ENCODE measurements around the gene MACROD2. TPM values are rescaled to one million over a fixed set of nuclear protein-coding genes. Genes with fewer than 3 reads are reported as not detected.

Gene MACROD2
- polyA plus RNA-seq, 2 of the 4 experiments (the other 2 are of a cell fraction) = 0.96 to 1.3 TPM

- ATAC-seq = no peak
- POLR2A ChIA-PET = no interaction called here
- Histone ChIP-seq H3K4me3 (no peak overlapping the region), H3K4me1 (no peaks in the 10 kb centered on the region), H3K27ac (no peak overlapping the region), H3K4me2 (no peak overlapping the region), H3K9me3 (0 out of 3 replicates have a peak, but pooled peaks cover 2% of the 10 kb centered on the region)
- TF ChIP-seq ZSCAN20 (CRISPR knock-in tag; IDR thresholded peaks at IDR 0.05) = no peak
- DNase-seq (ENCODE audit: low read depth in 1 of 2, low spot score in 1 of 2) = no peak
- CTCF ChIA-PET = no interaction called here
- 36% methylated on average over 2 of the region's 2 CpGs for WGBS (ENCODE audit: missing lambda C conversion rate)
- no peak for FAIRE-seq
Observed at GRCh38 chr20:15447549-15447948, 1452.2 kb downstream of the MACROD2 start.

- Histone ChIP-seq H3K4me2 (no peak overlapping the region), H3K4me3 (no peak overlapping the region), H3K27ac (no peak overlapping the region), H3K4me1 (no peaks in the 10 kb centered on the region), H3K9me3 (0 out of 3 replicates have a peak, but pooled peaks cover 2% of the 10 kb centered on the region)
- WGBS (ENCODE audit: missing lambda C conversion rate) = 46% methylated on average over 4 of the region's 4 CpGs
- ATAC-seq (no peak), DNase-seq (ENCODE audit: low read depth in 1 of 2, low spot score in 1 of 2) (no peak), FAIRE-seq (no peak)
- ChIA-PET CTCF (no interaction called here), POLR2A (no interaction called here)
- no peak for TF ChIP-seq CBX8 (IDR thresholded peaks at IDR 0.05)
- no peak for TF ChIP-seq RCOR1 (IDR thresholded peaks at IDR 0.05; ENCODE audit: low read depth, low read length)
- TF ChIP-seq ZC3H11A (IDR thresholded peaks at IDR 0.05) = no peak
- TF ChIP-seq EHMT2 (IDR thresholded peaks at IDR 0.05; ENCODE audit: low read depth) = no peak
- no peak for TF ChIP-seq FOXS1 (CRISPR knock-in tag; IDR thresholded peaks at IDR 0.05)
- no peak for TF ChIP-seq HOXB5 (CRISPR knock-in tag; IDR thresholded peaks at IDR 0.05)
- no peak for TF ChIP-seq POLR2AphosphoS2 (conservative IDR thresholded peaks at IDR 0.05; ENCODE audit: low read length)
- no peak for TF ChIP-seq BHLHE40 (IDR thresholded peaks at IDR 0.05; ENCODE audit: low read depth, low read length)
- TF ChIP-seq EP300 (IDR thresholded peaks at IDR 0.05) = no peak
- no peak for TF ChIP-seq ZSCAN20 (CRISPR knock-in tag; IDR thresholded peaks at IDR 0.05)
- no peak for TF ChIP-seq ELK1 (IDR thresholded peaks at IDR 0.05; ENCODE audit: low read depth, low read length)
Observed at GRCh38 chr20:15449061-15449460, 1453.7 kb downstream of the MACROD2 start.

GRCh38 chr20:15451241-15451640 is 1455.9 kb downstream of the MACROD2 start:
- TF ChIP-seq MAX (IDR thresholded peaks at IDR 0.05) (no peak), HOXA7 (CRISPR knock-in tag; IDR thresholded peaks at IDR 0.05) (no peak)
- POLR2A ChIA-PET = no interaction called here
- CTCF ChIA-PET = interaction anchor here (0.6 kb wide), 1 partner anchor 26 kb away, joined by 3 read pairs; no protein-coding TSS in a partner anchor
- Histone ChIP-seq H3K4me1 (no peaks in the 10 kb centered on the region), H3K27ac (no peak overlapping the region), H3K9me3 (0 out of 3 replicates have a peak, but pooled peaks cover 2% of the 10 kb centered on the region), H3K4me3 (no peak overlapping the region), H3K4me2 (no peak overlapping the region)
- ATAC-seq = no peak
- DNase-seq (ENCODE audit: low read depth in 1 of 2, low spot score in 1 of 2) = no peak
- FAIRE-seq = no peak
- 48% methylated on average over 2 of the region's 2 CpGs for WGBS (ENCODE audit: missing lambda C conversion rate)

- TF ChIP-seq ZSCAN20 (CRISPR knock-in tag; IDR thresholded peaks at IDR 0.05) (no peak), EHF (CRISPR knock-in tag; IDR thresholded peaks at IDR 0.05) (no peak), POLR2A (IDR thresholded peaks at IDR 0.05; ENCODE audit: low read length) (no peak), RFX5 (IDR thresholded peaks at IDR 0.05) (no peak), BCL3 (IDR thresholded peaks at IDR 0.05) (no peak), BHLHE40 (IDR thresholded peaks at IDR 0.05; ENCODE audit: low read depth, low read length) (no peak), SREBF2 (IDR thresholded peaks at IDR 0.05) (no peak), NPAS2 (CRISPR knock-in tag; IDR thresholded peaks at IDR 0.05; ENCODE audit: borderline replicate concordance) (no peak), CTCF (IDR thresholded peaks at IDR 0.05) (no peak), USF2 (IDR thresholded peaks at IDR 0.05) (no peak), CEBPB (IDR thresholded peaks at IDR 0.05) (no peak), PHF8 (IDR thresholded peaks at IDR 0.05; ENCODE audit: borderline replicate concordance, low read depth) (no peak), NFE2L2 (conservative IDR thresholded peaks at IDR 0.05; ENCODE audit: low read length) (no peak), CHD2 (IDR thresholded peaks at IDR 0.05; ENCODE audit: low read length, partially characterized antibody) (no peak)
- WGBS (ENCODE audit: missing lambda C conversion rate) = 20% methylated on average over 4 of the region's 4 CpGs
- Histone ChIP-seq H3K27ac (no peak overlapping the region), H3K4me3 (no peak overlapping the region), H3K4me2 (no peak overlapping the region), H3K9me3 (no peaks in the 10 kb centered on the region), H3K4me1 (no peaks in the 10 kb centered on the region)
- FAIRE-seq (no peak), ATAC-seq (no peak), DNase-seq (ENCODE audit: low read depth in 1 of 2, low spot score in 1 of 2) (no peak)
- POLR2A ChIA-PET = no interaction called here
- CTCF ChIA-PET = no interaction called here
Observed at GRCh38 chr20:15455279-15455678, 1460.0 kb downstream of the MACROD2 start.

Data from A549 (cell line).